GM18502 (cell line): ENCODE data around the gene CPEB4.
A peak's percentile ranks its signal among the peaks of the same experiment; 100 is the strongest.

Experiments used
- ATAC-seq: cut with Tn5 transposase; IDR thresholded peaks from one replicate; pipeline ENCODE4 v1.9.1; 2021; ENCODE audit warnings: mild to moderate bottlenecking; ENCODE audit not compliant: unreplicated experiment, poor library complexity

CPEB4 gene

GRCh38 chr5:173970878-173971650 lies 82.9 kb downstream of the CPEB4 start:
- no peak for ATAC-seq

DNA sequence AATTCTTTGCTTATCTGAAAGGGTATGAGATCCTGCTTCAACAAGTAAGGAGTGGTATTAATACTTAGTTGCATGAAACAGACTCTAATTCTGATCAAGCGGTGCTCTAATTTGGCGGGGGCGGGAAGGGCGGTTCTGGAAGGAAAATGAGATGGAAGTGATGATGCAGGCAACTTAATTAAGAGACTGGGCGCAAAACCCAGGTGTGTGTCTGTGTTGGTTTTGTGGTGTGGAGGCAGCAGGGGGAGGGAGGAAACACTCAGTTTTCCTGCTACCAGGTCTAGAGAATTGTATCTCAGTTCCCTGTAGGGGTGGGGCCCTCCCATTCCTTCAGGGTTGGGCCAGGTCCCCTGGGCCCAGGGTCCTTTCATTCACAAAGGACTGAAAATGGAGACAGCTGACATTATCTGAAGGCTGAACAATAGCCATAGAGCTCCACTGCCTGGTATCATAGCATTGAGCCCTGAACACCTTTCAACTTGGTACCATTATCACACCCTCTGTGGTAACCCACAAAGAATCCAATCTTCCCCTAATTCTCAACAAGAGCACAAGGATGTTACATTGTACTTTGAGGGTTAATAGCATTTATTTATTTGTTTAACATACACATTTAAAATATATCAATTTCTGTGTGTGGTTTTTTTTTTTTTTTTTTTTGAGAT lies 83.7 kb downstream of the CPEB4 start:
- ATAC-seq = no peak

DNA sequence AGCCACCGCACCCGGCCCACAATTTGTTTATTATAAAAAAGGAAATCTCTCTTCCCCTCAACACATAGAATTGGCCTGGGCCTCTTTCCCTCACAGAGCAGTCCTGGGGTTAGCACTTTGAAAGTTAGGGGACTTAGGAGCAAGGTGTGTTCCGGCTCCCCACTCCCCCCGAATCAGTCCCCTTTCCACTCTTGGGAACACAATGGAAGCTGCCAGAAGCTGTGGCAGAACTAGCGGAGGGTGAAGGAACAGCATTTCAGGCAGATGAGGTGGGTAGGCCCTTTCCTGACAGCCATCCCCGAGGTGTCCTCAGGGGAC lies 84.4 kb downstream of the CPEB4 start:
- no peak for ATAC-seq

- peak; percentile 78 for ATAC-seq
Measured at GRCh38 chr5:173972925-173973615, 84.9 kb downstream of the CPEB4 start.

DNA sequence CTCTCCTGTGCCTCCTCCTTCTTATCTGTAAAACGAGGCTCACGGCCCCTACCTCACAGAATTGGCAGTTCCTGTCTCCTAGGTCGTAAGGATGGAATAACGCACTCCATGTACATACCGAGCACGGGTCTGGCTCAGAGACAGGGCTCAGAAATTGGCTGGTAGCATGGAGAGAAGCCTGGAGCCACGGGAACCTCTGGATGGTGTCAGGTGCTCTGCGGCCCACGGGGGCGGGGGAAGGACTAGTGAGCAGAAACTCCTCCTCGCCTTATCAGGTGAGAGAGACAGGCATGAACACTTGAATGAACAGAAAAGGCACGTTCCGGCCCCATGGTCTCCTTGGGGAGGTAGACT lies 85.4 kb downstream of the CPEB4 start:
- peak; percentile 32 for ATAC-seq

GRCh38 chr5:173974688-173975239 lies 86.6 kb downstream of the CPEB4 start:
- ATAC-seq = no peak

DNA sequence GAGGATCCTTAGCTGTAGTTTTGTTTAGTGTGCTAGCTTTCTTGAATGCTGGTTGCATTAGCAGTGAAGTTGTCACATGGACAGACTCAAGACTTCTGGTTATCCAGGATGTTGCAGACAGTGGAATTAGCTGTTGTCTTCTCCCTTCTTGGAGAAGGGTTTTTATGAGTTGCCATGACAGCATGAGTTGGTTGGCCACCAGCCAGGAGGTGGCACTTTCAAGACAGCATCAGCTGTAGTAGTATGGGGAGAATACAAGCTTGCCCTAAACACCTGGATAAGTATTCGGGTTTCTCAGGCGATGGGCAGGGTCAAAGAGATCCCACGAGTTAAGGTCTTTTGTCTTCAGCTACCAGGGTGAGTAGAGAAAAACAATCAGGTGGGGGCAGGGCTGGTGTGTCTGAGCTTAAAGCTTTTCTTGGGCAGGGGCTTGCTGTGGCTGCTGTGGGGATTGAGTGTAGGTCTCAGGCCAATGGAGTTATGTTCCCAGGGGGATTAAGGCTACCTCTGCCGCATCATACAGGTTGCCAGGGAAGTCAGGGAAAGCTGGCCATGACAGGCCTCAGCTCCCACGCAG lies 93.1 kb downstream of the CPEB4 start:
- no peak for ATAC-seq

- ATAC-seq = no peak
Measured at GRCh38 chr5:173984218-173984617, 96.1 kb downstream of the CPEB4 start.

DNA sequence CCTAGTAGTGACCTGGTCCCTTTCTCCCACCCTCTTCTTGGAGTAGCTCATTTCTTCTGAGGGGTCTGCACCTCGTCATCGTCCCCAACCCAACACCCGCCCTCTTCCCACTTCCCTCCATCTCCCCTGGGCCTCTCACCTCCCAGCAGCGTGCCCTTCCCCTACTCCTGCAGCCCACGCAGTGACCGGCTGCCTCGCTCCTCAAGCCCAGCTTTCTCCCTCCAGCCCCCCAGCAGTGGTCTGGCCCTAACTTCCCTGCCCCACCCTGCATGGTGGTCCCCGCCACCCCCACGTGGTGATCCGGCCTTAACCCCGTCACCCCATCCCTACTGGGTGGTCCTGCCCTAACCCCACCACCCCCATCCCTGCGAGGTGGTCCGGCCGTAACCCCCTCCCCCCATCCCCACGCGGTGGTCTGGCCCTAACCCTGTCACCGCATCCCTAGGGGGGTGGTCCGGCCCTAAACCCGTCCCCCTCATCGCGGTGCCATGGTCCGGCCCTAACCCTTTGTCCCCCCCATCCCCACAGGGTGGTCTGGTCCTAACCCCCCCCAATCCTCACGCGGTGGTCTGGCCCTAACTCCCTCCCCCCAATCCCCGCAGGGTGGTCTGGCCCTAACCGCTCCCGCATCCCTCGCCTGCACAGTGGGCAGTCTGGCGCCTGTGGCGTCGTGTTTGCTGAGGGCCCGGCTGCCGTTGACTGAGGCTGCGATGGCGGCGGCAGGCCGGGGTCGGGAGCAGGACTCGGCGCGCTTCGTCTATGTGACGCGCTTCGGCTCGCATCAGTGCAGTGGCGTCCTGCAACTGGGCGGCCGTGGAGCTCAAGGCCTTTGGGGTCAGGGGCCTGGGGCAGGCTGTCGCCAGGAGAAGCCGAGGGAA lies 100.6 kb downstream of the CPEB4 start, which contains the start of gene C5orf47:
TSS of gene C5orf47 (plus strand) at position 617 of the 878 bp plus-strand sequence. CDS start at position 711, 94 bp downstream.
- ATAC-seq = no peak

- ATAC-seq = no peak
Measured at GRCh38 chr5:173989432-173990082, 101.4 kb downstream of the CPEB4 start.

- no peak for ATAC-seq
Measured at GRCh38 chr5:173997331-173997730, 109.2 kb downstream of the CPEB4 start.

DNA sequence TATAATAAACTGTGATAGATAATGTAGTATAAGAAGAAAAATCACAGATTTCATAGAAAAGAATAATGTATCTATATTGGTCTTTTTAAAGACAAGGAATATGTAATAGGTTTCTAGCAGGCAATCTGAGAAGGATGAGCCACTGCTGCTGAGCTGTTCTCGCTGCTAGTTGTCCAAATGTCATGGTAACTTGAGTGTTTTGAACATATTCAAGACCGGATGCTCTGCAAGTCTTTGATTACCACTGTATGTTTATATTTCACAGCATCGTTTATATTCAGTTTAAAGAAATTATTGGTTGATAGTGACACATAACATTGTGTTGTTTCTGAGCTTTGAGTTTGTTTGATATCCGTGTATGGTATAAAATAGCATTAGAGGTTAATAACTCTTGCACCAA lies 110.4 kb downstream of the CPEB4 start:
- ATAC-seq = no peak

GRCh38 chr5:174000076-174000475 lies 111.9 kb downstream of the CPEB4 start:
- no peak for ATAC-seq

- no peak for ATAC-seq
Measured at GRCh38 chr5:174003795-174004194, 115.6 kb downstream of the CPEB4 start.

DNA sequence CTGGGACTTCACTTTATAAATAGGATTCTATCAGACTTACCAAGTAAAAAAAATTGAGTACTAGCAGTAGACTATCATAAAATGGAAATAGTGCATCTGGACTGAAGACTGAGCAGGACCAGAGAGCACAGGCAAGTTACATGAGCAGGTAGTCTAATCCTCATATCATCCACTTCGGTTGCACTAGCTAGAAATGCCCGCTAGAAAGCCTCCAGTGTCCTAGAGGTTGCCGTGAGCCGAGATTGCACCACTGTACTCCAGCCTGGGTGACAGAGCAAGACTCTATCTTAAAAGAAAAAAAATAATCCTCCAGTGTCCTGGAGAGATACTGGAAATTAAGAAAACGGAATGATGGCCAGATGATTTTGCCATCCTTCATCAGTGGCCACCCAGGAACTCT lies 120.8 kb downstream of the CPEB4 start:
- ATAC-seq = no peak

DNA sequence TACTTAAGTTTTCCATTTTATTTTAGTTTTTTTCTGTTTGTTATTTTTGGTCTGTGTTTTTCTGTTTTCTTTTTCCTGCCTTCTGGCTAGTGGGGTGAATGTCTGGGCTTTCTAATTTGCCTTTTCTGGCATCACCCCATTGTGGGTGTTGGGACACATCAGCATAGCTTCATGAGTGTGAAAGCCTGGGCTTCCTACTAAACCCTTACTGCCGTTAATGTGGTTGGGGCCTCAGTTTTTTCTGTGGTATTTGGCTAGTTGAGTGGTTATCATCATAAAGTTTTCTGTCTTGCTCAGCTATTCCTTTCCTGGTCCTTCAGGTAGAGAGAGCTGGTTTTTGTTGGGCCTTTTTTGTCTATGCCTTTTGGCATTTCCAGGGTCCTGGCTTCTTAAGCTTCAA lies 122.2 kb downstream of the CPEB4 start:
- ATAC-seq = no peak

- no peak for ATAC-seq
Measured at GRCh38 chr5:174011441-174011840, 123.3 kb downstream of the CPEB4 start.
